GM20000 (cell line): ENCODE data around the gene PRPF18.

ENCODE experiments used
- DNase-seq: peaks from one replicate; pipeline ENCODE4 v3.0.0; 2012; ENCODE audit warnings: low spot score
- CTCF ChIP-seq: IDR thresholded peaks from 2 replicates; pipeline ENCODE4 v1.5.1; 2012; ENCODE audit warnings: mild to moderate bottlenecking, control low read depth; ENCODE audit errors: extremely low read depth, missing control alignments

The PRPF18 gene

GRCh38 chr10:13563481-13564445, 23.0 kb upstream of the PRPF18 start:
- no peak for DNase-seq

GRCh38 chr10:13564576-13564975, 22.2 kb upstream of the PRPF18 start:
- TF ChIP-seq CTCF: no peak
- no peak for DNase-seq

More at GRCh38 chr10:13563481-13564445, 23.0 kb upstream of the PRPF18 start:
- TF ChIP-seq CTCF: no peak

DNA sequence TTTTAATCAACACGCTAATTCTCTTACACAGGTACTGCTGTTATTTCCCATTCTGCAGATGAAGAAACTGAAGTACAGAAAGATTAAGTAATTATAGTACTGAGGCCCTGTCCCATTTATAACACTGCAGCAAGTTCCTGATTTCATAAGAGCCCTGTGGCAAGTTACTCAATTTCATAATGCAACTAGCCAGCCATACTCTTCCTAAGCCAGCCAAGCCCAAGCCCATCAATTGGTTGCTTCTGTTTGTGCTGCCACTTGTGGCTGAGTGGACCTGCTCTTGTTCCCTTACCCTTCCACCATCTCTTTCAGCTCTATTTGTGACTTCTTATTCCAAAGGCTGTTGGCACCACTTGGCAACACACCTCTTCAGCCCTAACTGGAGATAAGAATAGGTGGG, 19.7 kb upstream of the PRPF18 start:
- DNase-seq: no peak
- TF ChIP-seq CTCF: no peak

- no peak for TF ChIP-seq CTCF
These were observed 15.2 kb upstream of the PRPF18 start for GRCh38 chr10:13571541-13571940.

DNA sequence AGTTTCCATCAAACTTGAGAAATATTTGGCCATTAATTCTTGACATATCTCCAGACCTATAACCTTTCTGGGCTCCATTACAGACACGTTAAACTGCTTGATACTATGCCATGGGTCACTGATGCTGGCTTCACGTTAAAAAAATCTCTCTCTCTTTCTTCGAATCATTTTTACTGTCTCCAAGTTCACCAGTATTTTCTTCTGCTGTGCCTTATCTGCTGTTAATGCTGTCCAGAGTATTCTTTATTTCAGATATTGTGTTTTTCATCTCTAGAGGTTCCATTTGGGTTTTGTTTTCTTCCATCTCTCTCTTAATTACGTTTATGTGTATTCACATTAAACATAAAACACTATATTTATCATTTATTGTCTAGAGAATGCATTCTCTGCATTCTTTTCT, 12.8 kb upstream of the PRPF18 start:
- TF ChIP-seq CTCF: no peak
- no peak for DNase-seq

More at GRCh38 chr10:13571541-13571940, 15.2 kb upstream of the PRPF18 start:
- no peak for DNase-seq

GRCh38 chr10:13585195-13585751, 1.5 kb upstream of the PRPF18 start:
- no peak for TF ChIP-seq CTCF

GRCh38 chr10:13585943-13586342, 822 bp upstream of the PRPF18 start:
- DNase-seq: no peak
- TF ChIP-seq CTCF: no peak

More at GRCh38 chr10:13585195-13585751, 1.5 kb upstream of the PRPF18 start:
- no peak for DNase-seq
